Measurements from ENCODE around the gene SPANXN3.
"Not testable (repeated sequence)": the region's sequence is repeated elsewhere in the genome, so short reads cannot be mapped to it uniquely, and the experiment has no call there.

DNA sequence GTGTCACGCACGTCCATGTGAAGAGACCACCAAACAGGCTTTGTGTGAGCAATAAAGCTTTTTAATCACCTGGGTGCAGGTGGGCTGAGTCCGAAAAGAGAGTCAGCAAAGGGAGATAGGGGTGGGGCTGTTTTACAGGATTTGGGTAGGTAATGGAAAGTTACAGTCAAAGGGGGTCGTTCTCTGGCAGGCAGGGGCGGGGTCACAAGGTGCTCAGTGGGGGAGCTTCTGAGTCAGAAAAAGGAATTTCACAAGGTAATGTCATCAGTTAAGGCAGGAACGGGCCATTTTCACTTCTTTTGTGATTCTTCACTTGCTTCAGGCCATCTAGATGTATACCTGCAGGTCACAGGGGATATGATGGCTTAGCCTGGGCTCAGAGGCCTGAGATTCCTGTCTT, 15.1 kb downstream of the SPANXN3 start:
- TF ChIP-seq SP1 (IDR thresholded peaks at IDR 0.05); TAF1 (conservative IDR thresholded peaks at IDR 0.05); YY1 (IDR thresholded peaks at IDR 0.05); GABPA (IDR thresholded peaks at IDR 0.05 in 1 of 2, conservative IDR thresholded peaks at IDR 0.05 in 1 of 2); HNF4A (conservative IDR thresholded peaks at IDR 0.05); FOXA1 (IDR thresholded peaks at IDR 0.05); EGR1 (IDR thresholded peaks at IDR 0.05; ENCODE audit: low read depth in 2 of 2); JUND (IDR thresholded peaks at IDR 0.05); HNF4G (IDR thresholded peaks at IDR 0.05): not testable (repeated sequence)
- TF ChIP-seq, protein P1, sequence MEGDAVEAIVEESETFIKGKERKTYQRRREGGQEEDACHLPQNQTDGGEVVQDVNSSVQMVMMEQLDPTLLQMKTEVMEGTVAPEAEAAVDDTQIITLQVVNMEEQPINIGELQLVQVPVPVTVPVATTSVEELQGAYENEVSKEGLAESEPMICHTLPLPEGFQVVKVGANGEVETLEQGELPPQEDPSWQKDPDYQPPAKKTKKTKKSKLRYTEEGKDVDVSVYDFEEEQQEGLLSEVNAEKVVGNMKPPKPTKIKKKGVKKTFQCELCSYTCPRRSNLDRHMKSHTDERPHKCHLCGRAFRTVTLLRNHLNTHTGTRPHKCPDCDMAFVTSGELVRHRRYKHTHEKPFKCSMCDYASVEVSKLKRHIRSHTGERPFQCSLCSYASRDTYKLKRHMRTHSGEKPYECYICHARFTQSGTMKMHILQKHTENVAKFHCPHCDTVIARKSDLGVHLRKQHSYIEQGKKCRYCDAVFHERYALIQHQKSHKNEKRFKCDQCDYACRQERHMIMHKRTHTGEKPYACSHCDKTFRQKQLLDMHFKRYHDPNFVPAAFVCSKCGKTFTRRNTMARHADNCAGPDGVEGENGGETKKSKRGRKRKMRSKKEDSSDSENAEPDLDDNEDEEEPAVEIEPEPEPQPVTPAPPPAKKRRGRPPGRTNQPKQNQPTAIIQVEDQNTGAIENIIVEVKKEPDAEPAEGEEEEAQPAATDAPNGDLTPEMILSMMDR (IDR thresholded peaks at IDR 0.05; ENCODE audit: low read depth, low read length, missing input control), result not testable (repeated sequence)
- TF ChIP-seq, protein P2, sequence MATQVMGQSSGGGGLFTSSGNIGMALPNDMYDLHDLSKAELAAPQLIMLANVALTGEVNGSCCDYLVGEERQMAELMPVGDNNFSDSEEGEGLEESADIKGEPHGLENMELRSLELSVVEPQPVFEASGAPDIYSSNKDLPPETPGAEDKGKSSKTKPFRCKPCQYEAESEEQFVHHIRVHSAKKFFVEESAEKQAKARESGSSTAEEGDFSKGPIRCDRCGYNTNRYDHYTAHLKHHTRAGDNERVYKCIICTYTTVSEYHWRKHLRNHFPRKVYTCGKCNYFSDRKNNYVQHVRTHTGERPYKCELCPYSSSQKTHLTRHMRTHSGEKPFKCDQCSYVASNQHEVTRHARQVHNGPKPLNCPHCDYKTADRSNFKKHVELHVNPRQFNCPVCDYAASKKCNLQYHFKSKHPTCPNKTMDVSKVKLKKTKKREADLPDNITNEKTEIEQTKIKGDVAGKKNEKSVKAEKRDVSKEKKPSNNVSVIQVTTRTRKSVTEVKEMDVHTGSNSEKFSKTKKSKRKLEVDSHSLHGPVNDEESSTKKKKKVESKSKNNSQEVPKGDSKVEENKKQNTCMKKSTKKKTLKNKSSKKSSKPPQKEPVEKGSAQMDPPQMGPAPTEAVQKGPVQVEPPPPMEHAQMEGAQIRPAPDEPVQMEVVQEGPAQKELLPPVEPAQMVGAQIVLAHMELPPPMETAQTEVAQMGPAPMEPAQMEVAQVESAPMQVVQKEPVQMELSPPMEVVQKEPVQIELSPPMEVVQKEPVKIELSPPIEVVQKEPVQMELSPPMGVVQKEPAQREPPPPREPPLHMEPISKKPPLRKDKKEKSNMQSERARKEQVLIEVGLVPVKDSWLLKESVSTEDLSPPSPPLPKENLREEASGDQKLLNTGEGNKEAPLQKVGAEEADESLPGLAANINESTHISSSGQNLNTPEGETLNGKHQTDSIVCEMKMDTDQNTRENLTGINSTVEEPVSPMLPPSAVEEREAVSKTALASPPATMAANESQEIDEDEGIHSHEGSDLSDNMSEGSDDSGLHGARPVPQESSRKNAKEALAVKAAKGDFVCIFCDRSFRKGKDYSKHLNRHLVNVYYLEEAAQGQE (IDR thresholded peaks at IDR 0.05), result not testable (repeated sequence)
- TF ChIP-seq, protein P3, sequence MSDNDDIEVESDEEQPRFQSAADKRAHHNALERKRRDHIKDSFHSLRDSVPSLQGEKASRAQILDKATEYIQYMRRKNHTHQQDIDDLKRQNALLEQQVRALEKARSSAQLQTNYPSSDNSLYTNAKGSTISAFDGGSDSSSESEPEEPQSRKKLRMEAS (IDR thresholded peaks at IDR 0.05), result not testable (repeated sequence)
- TF ChIP-seq, protein P4, sequence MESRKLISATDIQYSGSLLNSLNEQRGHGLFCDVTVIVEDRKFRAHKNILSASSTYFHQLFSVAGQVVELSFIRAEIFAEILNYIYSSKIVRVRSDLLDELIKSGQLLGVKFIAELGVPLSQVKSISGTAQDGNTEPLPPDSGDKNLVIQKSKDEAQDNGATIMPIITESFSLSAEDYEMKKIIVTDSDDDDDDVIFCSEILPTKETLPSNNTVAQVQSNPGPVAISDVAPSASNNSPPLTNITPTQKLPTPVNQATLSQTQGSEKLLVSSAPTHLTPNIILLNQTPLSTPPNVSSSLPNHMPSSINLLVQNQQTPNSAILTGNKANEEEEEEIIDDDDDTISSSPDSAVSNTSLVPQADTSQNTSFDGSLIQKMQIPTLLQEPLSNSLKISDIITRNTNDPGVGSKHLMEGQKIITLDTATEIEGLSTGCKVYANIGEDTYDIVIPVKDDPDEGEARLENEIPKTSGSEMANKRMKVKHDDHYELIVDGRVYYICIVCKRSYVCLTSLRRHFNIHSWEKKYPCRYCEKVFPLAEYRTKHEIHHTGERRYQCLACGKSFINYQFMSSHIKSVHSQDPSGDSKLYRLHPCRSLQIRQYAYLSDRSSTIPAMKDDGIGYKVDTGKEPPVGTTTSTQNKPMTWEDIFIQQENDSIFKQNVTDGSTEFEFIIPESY (IDR thresholded peaks at IDR 0.05), result not testable (repeated sequence)

Measured in liver (tissue), 3 donors.